ENCODE data around the gene COL8A1. TPM values are rescaled to one million over a fixed set of nuclear protein-coding genes. Genes with fewer than 3 reads are reported as not detected.

COL8A1 gene
- total RNA-seq, 1 experiment from 2014 or later = 0.13 TPM

DNA sequence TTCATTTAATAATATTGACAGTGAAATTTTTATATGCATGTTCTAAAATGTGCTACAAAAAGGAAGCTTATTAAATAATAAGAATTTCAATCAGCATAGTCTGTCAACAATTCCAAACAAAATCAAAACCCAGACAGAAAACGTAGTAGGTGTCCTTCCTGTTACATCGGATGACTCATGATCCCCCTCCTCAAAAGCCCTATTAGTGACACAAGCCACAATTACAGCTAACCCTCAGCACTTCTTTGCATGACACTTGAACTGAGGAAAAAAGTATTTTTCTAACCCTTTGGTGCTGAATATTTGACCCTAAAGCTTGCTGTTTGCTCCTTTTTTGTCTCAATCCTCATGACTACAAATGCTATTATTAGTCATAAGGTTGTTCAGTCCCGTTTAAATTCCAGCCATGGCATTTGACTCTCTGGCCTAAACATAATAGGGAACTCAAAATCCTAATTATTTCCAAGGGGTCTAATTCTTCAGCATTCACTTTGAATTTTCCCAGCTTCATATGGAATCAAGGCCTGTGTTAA, 78.1 kb downstream of the COL8A1 start:
- in situ Hi-C loops (cut with HindIII; ENCODE audit: low pct_unique_long_range_greater_than_20kb, low sequenced_read_pairs) = no loop called here
- H3K27ac ChIP-seq (ENCODE audit: low read length) = no peak overlapping the region
- no peak overlapping the region for H3K4me3 ChIP-seq (ENCODE audit: low read depth in 2 of 2, low read length in 2 of 2)
- TF ChIP-seq POLR2AphosphoS5 (IDR thresholded peaks at IDR 0.05; ENCODE audit: low read depth, low read length) (no peak), TCF7L2 (IDR thresholded peaks at IDR 0.05; ENCODE audit: low read depth, low read length) (no peak), SIN3A (IDR thresholded peaks at IDR 0.05; ENCODE audit: borderline replicate concordance, insufficient read depth, low read depth, low read length) (no peak)
- TF ChIP-seq, protein P1, sequence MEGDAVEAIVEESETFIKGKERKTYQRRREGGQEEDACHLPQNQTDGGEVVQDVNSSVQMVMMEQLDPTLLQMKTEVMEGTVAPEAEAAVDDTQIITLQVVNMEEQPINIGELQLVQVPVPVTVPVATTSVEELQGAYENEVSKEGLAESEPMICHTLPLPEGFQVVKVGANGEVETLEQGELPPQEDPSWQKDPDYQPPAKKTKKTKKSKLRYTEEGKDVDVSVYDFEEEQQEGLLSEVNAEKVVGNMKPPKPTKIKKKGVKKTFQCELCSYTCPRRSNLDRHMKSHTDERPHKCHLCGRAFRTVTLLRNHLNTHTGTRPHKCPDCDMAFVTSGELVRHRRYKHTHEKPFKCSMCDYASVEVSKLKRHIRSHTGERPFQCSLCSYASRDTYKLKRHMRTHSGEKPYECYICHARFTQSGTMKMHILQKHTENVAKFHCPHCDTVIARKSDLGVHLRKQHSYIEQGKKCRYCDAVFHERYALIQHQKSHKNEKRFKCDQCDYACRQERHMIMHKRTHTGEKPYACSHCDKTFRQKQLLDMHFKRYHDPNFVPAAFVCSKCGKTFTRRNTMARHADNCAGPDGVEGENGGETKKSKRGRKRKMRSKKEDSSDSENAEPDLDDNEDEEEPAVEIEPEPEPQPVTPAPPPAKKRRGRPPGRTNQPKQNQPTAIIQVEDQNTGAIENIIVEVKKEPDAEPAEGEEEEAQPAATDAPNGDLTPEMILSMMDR (IDR thresholded peaks at IDR 0.05) = no peak
- TF ChIP-seq, protein P2, sequence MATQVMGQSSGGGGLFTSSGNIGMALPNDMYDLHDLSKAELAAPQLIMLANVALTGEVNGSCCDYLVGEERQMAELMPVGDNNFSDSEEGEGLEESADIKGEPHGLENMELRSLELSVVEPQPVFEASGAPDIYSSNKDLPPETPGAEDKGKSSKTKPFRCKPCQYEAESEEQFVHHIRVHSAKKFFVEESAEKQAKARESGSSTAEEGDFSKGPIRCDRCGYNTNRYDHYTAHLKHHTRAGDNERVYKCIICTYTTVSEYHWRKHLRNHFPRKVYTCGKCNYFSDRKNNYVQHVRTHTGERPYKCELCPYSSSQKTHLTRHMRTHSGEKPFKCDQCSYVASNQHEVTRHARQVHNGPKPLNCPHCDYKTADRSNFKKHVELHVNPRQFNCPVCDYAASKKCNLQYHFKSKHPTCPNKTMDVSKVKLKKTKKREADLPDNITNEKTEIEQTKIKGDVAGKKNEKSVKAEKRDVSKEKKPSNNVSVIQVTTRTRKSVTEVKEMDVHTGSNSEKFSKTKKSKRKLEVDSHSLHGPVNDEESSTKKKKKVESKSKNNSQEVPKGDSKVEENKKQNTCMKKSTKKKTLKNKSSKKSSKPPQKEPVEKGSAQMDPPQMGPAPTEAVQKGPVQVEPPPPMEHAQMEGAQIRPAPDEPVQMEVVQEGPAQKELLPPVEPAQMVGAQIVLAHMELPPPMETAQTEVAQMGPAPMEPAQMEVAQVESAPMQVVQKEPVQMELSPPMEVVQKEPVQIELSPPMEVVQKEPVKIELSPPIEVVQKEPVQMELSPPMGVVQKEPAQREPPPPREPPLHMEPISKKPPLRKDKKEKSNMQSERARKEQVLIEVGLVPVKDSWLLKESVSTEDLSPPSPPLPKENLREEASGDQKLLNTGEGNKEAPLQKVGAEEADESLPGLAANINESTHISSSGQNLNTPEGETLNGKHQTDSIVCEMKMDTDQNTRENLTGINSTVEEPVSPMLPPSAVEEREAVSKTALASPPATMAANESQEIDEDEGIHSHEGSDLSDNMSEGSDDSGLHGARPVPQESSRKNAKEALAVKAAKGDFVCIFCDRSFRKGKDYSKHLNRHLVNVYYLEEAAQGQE (IDR thresholded peaks at IDR 0.05; ENCODE audit: insufficient read depth in 1 of 2, low read depth in 2 of 2, low read length in 1 of 2) = no peak
- H3K27me3 ChIP-seq (ENCODE audit: control insufficient read depth, insufficient read depth, low read length) = peaks cover 3% of the 10 kb centered on the region
- H3K9me3 ChIP-seq (ENCODE audit: control insufficient read depth, insufficient read depth, low read depth, low read length) = no peaks in the 10 kb centered on the region
- ChIA-PET CTCF (no interaction called here), POLR2A (no interaction called here)
- no peaks in the 10 kb centered on the region for H3K4me1 ChIP-seq (ENCODE audit: control insufficient read depth, insufficient read depth, low read length)
- DNase-seq (ENCODE audit: low read depth, low spot score) (no peak), ATAC-seq (no peak)
- H3K36me3 ChIP-seq (ENCODE audit: control insufficient read depth, insufficient read depth, low read length) = no peaks in the 10 kb centered on the region
- intact Hi-C loops (cut with micrococcal nuclease; ENCODE audit: unreplicated experiment) = no loop called here
- BruUV-seq (replicated peaks) = no TSS peak

DNA sequence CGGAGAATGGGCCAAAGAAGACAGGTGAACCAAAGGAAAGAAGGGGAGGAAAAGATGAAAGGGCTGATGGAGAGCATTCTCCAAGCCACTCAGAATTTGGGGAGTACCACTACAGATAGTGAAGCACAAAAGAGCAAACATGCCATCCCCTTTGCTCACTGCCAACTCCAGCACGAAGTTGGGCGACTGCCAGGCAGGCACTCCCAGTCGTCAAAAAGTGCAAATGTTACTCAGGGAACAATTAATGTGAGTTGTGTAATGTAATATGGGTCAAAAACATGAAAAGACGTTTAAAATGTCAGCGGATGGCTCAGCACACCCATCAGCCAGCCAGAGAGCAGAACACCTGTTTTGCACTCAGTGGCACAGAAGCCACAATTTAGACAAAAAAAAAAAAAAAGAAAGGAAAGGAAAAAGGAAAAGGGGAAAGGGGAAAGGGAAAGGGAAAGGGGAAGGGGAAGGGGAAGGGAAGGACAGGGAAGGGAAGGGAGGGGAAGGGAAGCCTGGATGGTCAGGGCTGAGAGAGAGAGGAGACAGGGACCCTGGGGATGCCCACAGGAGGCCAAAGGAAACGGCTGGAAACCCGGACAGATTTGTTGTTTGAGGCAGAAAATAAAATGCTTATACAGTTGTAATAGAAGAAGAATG, 82.7 kb downstream of the COL8A1 start:
- no TSS peak for BruUV-seq (replicated peaks)
- Histone ChIP-seq H3K9me3 (ENCODE audit: control insufficient read depth, insufficient read depth, low read depth, low read length) (no peaks in the 10 kb centered on the region), H3K27ac (ENCODE audit: low read length) (no peak overlapping the region), H3K4me1 (ENCODE audit: control insufficient read depth, insufficient read depth, low read length) (no peaks in the 10 kb centered on the region), H3K36me3 (ENCODE audit: control insufficient read depth, insufficient read depth, low read length) (no peaks in the 10 kb centered on the region), H3K4me3 (ENCODE audit: low read depth in 2 of 2, low read length in 2 of 2) (no peak overlapping the region), H3K27me3 (ENCODE audit: control insufficient read depth, insufficient read depth, low read length) (peaks cover under 1% of the 10 kb centered on the region)
- DNase-seq (ENCODE audit: low read depth, low spot score) (no peak), ATAC-seq (no peak)
- intact Hi-C loops (cut with micrococcal nuclease; ENCODE audit: unreplicated experiment) = no loop called here
- CTCF ChIA-PET = no interaction called here
- POLR2A ChIA-PET = no interaction called here
- in situ Hi-C loops (cut with HindIII; ENCODE audit: low pct_unique_long_range_greater_than_20kb, low sequenced_read_pairs) = no loop called here
- TF ChIP-seq POLR2AphosphoS5 (IDR thresholded peaks at IDR 0.05; ENCODE audit: low read depth, low read length) (no peak), TCF7L2 (IDR thresholded peaks at IDR 0.05; ENCODE audit: low read depth, low read length) (no peak)
- TF ChIP-seq, protein P1 (IDR thresholded peaks at IDR 0.05) = no peak
- TF ChIP-seq, protein P2 (IDR thresholded peaks at IDR 0.05; ENCODE audit: insufficient read depth in 1 of 2, low read depth in 2 of 2, low read length in 1 of 2) = no peak

All from Panc1 (cell line).